ENCODE data around the gene SUPT6H. TPM values are rescaled to one million over a fixed set of nuclear protein-coding genes. Genes with fewer than 3 reads are reported as not detected.

The SUPT6H gene
- total and polyA plus RNA-seq, 2 of the 8 experiments (the other 6 are each of a cell fraction or from before 2014, with no cell fraction given) = 32.0 to 59.9 TPM

DNA sequence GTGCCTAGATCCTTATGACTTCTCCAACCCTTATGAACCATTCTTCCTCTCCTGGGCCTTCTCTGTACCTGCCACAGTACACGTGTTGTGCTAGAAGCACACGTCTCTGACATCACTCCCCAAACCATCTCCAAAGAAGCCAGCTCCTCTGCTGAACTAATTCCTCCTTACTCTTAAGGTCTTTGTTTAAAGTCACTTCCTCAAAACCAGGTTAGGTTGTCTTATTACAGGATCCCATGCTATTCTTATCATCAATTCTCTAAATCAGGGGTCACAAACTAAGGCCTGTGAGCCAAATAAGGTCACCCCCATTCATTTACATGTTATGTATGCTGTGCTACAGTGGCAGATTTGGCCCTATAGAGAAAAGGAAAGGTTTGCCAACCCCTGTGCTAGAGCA is 4.0 kb downstream of the SUPT6H start:
- ChIA-PET CTCF (ENCODE audit: partially characterized antibody) (no interaction called here), POLR2A (ENCODE audit: partially characterized antibody) (interaction anchor here (0.9 to 2.0 kb wide), 2 partner anchors 15 to 33 kb away, joined by 3 to 5 read pairs; no protein-coding TSS in a partner anchor)
- Histone ChIP-seq H4K20me1 (replicated peaks in 1 of 2; ENCODE audit: control insufficient read depth in 1 of 2, insufficient read depth in 2 of 2, low read length in 2 of 2) (peaks cover 2 to 14% of the 10 kb centered on the region in 2 experiments), H3K9me3 (ENCODE audit: insufficient read depth in 2 of 2, low read depth in 1 of 2, low read length in 1 of 2) (no peaks in the 10 kb centered on the region), H4K5ac (ENCODE audit: insufficient read length, low read depth, low read length) (no peak overlapping the region), H2BK15ac (ENCODE audit: low read length) (no peak overlapping the region), H2BK20ac (ENCODE audit: low read length) (no peak overlapping the region), H3K23ac (ENCODE audit: insufficient read length) (no peak overlapping the region), H3K4me3 (ENCODE audit: extremely low read depth in 1 of 4, insufficient read depth in 2 of 4, low read depth in 3 of 4, low read length in 4 of 4) (no peak overlapping the region), H3K18ac (ENCODE audit: extremely low read depth, low read length) (no peak overlapping the region), H3K4me1 (replicated peaks in 1 of 4; ENCODE audit: control insufficient read depth in 3 of 4, insufficient read depth in 4 of 4, low read length in 3 of 4) (peaks cover 0 to 1% (median 0%) of the 10 kb centered on the region in 4 experiments; a peak in 3 of 7 replicates), H3K4ac (replicated peaks; ENCODE audit: insufficient read length, low read depth, low read length) (no peak overlapping the region), H3K23me2 (ENCODE audit: low read depth, low read length) (peaks cover 3% of the 10 kb centered on the region; the same call in 1 of the 2 replicates), H3K27ac (ENCODE audit: low read depth, low read length) (no peak overlapping the region), H3K79me2 (ENCODE audit: control insufficient read depth in 1 of 2, insufficient read depth in 2 of 2, low read length in 2 of 2) (peaks cover 22 to 67% of the 10 kb centered on the region in 2 experiments), H4K8ac (ENCODE audit: extremely low read depth, insufficient read depth, low read length) (no peak overlapping the region), H2BK12ac (ENCODE audit: low read depth, low read length) (no peak overlapping the region), H2AFZ (ENCODE audit: low read length) (no peak overlapping the region), H3K4me2 (ENCODE audit: insufficient read depth in 1 of 2, low read depth in 2 of 2, low read length in 2 of 2) (no peak overlapping the region), H2AK5ac (ENCODE audit: low read depth, low read length) (no peak overlapping the region), H4K91ac (replicated peaks; ENCODE audit: insufficient read length, low read length) (no peak overlapping the region), H3K14ac (ENCODE audit: insufficient read length) (no peak overlapping the region), H3K79me1 (ENCODE audit: low read depth, low read length) (peaks cover 7% of the 10 kb centered on the region), H3K9ac (replicated peaks in 1 of 4; ENCODE audit: extremely low read depth in 1 of 4, low read depth in 3 of 4, low read length in 3 of 4) (no peak overlapping the region), H3K56ac (replicated peaks; ENCODE audit: insufficient read length, low read depth, low read length) (no peak overlapping the region), H2BK5ac (ENCODE audit: low read depth, low read length) (no peak overlapping the region), H3K27me3 (replicated peaks in 1 of 4; ENCODE audit: control insufficient read depth in 3 of 4, extremely low read depth in 1 of 4, insufficient read depth in 3 of 4, low read length in 3 of 4) (no peaks in the 10 kb centered on the region), H3K36me3 (ENCODE audit: control insufficient read depth in 2 of 4, insufficient read depth in 4 of 4, low read length in 3 of 4) (peaks cover 4 to 21% (median 7%) of the 10 kb centered on the region in 4 experiments; a peak in 7 of 8 replicates), H2BK120ac (replicated peaks; ENCODE audit: low read depth, low read length) (no peak overlapping the region)
- FAIRE-seq = no peak
- TF ChIP-seq FOSL1 (IDR thresholded peaks at IDR 0.05; ENCODE audit: insufficient read depth, low read depth, low read length) = no peak
- TF ChIP-seq, protein P1, sequence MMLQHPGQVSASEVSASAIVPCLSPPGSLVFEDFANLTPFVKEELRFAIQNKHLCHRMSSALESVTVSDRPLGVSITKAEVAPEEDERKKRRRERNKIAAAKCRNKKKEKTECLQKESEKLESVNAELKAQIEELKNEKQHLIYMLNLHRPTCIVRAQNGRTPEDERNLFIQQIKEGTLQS (IDR thresholded peaks at IDR 0.05; ENCODE audit: insufficient read depth, low read depth, low read length) = no peak
- TF ChIP-seq KDM4A (IDR thresholded peaks at IDR 0.05; ENCODE audit: low read depth, low read length, severe bottlenecking) = no peak
- no peak for TF ChIP-seq NANOG (IDR thresholded peaks at IDR 0.05; ENCODE audit: insufficient read depth, low read depth, low read length, poor library complexity, severe bottlenecking)
- TF ChIP-seq, protein P2, sequence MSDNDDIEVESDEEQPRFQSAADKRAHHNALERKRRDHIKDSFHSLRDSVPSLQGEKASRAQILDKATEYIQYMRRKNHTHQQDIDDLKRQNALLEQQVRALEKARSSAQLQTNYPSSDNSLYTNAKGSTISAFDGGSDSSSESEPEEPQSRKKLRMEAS (IDR thresholded peaks at IDR 0.05) = no peak
- no peak for TF ChIP-seq TBP (IDR thresholded peaks at IDR 0.05; ENCODE audit: low read depth, low read length)
- TF ChIP-seq BACH1 (IDR thresholded peaks at IDR 0.05; ENCODE audit: low read length) = no peak
- TF ChIP-seq GABPA (IDR thresholded peaks at IDR 0.05; ENCODE audit: borderline replicate concordance, insufficient read depth, low read length) = no peak
- TF ChIP-seq PHF8 (conservative IDR thresholded peaks at IDR 0.05; ENCODE audit: low read depth, low read length) = no peak
- no peak for TF ChIP-seq CHD2 (IDR thresholded peaks at IDR 0.05; ENCODE audit: low read length)
- 96% methylated on average over 2 of the region's 2 CpGs; no CpG with 5 or more reads in 1 of the 2 experiments for WGBS, 2 experiments (ENCODE audit: extremely low coverage in 1 of 2, insufficient coverage in 1 of 2, insufficient read length in 1 of 2, insufficient replicate concordance in 2 of 2, low coverage in 1 of 2, low lambda C conversion rate in 2 of 2, missing lambda C conversion rate in 1 of 2)
- DNase-seq (ENCODE audit: low read depth in 1 of 2, low spot score in 2 of 2) = no peak

Data from H1 (cell line).